Stimulated activated CD8-positive, alpha-beta memory T cell treated with anti-CD3 and anti-CD28 coated beads, Interleukin-15, amount 100 ng/mL, for 1 hour (primary cell): ENCODE results near the gene SMIM7.
A peak's percentile ranks its signal among the peaks of the same experiment; 100 is the strongest.
"Not testable (repeated sequence)": the region's sequence is repeated elsewhere in the genome, so short reads cannot be mapped to it uniquely, and the experiment has no call there.

Source experiments
- DNase-seq: peaks from one replicate; pipeline ENCODE4 v3.0.0-alpha.2; 2020; ENCODE audit warnings: low read depth

Gene SMIM7

DNA sequence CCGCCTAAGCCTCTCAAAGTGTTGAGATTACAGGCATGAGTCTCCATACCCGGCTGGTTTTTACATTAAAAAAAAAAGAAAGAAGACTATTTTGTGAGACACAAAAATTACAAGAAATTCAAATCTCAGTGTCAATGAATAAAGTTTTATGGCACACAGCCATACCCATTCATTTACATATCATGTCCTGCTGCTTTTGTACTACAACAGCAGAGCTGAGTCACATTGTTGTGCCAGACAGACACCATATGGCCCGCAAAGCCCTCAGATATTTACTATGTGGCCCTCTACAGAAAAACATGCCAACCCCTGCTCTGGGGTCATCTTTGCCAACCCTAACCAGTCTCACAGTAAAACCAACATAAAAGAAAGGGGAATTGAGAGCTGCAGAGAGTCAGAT lies 5.3 kb downstream of the SMIM7 start:
- no peak for DNase-seq

DNA sequence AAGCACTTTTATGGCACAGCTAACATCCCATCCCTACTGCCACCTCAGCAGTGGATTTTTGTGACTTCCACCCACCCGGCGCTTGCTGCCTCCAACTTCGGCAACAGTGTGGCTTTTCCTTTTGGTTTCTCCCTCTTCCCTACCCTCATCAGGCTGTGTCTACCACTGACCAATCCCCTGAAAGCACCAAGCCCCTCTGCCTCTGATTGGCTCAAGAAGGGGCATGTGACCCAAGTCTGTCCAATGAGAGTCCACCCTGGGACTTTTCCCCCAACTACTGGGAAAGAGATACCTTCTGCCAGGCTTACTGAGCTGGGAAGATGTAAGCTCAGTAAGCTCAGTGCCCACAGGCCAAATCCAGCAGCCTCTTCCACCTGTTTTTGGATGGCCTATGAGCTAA lies 5.8 kb downstream of the SMIM7 start:
- DNase-seq: no peak

DNA sequence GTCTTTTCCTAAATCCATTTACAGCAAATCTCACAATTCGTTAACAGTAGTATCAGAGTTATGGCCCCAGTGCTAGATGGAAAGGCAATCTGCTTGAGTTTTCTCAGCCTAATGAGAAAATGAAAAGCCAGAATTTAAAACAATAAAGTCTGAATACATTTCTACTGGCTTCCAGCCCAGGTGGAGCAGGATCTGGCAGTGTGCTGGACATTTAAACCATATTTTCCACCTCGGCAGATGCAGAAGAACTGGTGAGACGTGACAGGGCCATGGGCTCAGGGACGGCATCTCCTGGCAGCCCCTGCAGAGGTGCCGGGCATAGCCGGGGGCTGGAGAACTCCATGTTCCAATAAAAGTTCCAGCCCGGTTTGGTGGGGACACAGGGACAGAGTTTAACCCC lies 7.1 kb downstream of the SMIM7 start:
- DNase-seq: no peak

DNA sequence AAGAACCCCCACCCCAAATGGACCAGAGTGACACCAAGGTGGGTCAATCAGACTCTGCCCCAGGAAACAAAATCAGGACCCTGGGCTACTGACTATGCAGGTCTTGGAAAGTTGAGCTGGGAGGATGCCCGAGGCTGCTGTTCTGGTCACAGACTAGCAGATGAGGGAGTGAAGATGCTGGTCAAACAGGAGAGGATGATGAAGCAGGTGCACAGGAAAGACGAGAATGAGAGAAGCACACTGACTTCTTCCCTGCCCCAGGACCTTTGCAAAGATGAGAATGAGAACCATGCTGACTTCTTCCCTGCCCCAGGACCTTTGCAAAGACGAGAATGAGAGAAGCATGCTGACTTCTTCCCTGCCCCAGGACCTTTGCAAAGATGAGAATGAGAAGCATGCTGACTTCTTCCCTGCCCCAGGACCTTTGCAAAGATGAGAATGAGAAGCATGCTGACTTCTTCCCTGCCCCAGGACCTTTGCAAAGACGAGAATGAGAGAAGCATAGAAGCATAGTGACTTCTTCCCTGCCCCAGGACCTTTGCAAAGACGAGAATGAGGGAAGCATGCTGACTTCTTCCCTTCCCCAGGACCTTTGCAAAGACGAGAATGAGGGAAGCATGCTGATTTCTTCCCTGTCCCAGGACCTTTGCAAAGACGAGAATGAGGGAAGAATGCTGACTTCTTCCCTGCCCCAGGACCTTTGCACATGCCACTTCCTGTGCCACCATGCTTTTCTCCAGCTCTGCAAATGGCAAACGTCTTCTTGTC lies 8.3 kb downstream of the SMIM7 start:
- not testable (repeated sequence) for DNase-seq

DNA sequence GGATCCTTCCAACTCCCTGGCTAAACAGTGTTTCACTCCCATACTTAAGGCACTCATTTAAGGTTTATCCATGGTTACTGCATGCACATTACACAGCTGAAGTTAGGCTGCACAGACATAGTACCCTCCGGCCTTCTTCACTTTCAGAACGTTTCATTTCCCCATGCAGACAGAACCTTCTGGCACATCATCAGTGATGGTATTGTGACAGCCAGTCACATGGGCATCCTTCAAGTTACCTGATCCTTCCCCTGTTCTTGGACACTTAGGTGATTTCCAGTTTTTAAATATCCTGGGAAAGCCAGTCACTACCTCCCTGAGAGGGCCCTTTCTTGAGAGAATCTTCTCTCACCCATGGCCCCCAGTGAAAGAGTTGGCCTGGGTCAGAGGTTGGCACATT lies 9.1 kb downstream of the SMIM7 start:
- DNase-seq: no peak

DNA sequence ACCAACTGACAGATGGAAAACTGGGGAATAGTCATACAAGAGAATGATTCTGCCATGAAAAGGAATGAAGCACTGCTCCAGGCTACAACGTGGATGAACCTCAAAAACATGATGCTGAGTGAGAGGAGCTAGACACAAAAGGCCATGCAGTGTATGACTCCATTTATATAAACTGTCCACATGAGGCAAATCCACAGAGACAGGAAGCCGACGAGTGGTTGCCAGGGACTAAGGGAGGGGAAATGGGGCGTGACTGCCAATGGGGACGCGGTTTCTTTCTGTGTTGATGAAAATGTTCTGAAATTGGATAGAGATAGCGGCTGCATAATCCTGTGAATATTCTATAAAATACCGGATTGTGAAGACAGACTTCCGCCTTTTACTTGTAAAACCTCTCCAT lies 10.2 kb downstream of the SMIM7 start:
- DNase-seq: no peak

DNA sequence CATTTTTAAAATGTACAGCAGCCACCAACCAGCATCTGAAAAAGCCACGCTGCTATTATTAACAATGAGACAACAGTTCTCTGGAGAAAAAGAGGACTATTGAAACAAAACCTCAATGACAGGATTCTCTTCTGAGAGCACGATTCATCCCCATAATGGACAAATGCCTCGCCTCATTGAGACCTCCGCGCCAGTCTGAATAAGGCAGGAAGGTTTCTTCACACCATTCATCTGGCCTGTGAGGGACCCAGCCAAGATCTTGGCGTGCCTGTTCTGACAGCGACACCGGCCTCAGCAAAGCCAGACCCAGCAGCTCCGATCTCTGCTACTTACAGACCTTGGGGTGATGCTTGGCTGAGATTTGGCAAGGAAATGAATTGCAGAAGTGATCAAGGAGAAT lies 14.8 kb downstream of the SMIM7 start:
- no peak for DNase-seq

DNA sequence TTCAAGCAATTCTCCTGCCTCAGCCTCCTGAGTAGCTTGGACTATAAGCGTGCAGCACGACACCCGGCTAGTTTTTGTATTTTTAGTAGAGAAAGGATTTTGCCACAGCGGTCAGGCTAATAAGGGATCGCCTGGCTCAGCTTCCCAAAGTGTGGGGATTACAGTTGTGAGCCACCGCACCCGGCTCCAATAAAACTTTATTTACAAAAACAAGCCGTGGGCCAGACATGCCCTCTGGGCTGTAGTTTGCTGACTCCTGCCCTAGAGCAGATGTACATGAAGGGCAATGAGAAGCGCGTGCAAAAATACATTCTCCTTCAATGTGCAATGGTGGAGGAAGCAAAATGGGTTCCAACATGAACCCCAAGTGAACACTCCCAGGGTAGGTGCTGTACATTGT lies 18.2 kb downstream of the SMIM7 start:
- no peak for DNase-seq

DNA sequence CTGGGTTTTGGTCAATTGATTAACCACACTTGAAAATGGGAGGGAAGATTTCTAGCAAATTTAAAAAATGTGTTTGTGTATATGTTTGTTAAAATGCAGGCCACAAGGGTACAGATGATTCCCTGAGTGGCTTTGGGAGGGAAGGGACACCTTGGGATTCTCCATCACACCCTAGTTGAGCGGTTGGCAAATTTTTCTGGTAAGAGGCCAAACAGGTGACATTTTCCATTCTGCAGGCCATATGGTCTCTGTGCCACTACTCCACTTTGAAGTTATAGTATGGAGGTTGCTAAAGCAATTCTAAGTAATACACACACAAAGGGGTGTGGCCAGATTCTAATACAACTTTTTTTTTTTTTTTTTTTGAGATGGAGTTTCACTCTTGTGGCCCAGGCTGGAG lies 19.0 kb downstream of the SMIM7 start:
- DNase-seq: no peak

DNA sequence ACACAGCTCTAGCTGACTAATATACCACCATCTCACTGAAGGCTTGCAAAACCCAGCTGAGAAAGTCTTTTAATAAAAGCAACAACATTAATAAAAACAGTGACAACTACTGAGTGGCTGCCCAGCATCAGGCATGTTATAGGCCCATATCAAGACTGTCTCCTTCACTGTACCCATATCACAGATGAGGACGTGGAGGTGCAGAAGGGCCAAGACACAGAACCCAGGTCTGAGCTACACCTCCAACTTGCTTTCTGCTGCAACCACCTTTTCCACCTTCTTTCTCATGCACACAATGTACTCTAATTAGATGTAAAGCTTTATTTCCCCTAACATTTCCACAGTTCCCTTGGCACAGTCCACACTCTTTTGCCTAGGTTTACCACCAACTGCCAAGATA lies 21.3 kb downstream of the SMIM7 start:
- no peak for DNase-seq

DNA sequence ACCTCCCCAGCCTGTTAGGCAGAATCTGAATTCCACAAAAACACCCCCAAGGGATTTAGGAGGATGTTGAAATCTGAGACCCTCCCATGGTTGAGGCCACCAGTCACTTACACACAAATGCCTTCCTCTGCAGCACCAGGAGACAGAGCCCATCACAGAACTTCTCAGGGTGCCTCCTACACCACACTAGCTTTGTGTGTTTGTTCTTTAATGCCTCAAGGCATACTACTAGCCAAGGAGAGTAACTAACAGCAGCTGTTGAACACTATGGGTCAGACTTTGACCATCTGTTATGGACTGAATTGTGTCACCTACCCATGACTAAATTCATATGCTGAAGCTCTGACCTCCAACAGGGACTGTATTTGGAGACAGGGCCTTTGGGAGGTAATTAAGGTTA lies 22.4 kb downstream of the SMIM7 start:
- no peak for DNase-seq

DNA sequence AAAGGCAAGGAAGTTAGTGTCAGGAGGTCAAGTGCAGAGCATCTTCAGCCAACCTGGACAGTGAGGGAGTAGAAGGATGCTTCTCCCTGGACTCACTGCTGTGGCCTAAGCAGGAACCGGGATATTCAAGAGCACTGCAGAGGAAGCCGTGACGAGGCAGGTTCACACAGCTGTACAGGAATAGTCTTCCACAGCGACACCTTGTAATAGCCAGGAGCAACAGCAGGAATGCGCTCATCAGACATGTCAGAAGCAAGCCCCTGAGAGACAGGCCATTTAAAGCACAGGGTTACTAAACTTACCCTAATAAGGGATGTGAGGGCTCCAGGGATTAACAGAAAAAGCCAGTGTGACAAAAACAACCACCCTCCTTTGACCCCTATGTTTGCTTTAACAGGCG lies 28.5 kb downstream of the SMIM7 start:
- no peak for DNase-seq

DNA sequence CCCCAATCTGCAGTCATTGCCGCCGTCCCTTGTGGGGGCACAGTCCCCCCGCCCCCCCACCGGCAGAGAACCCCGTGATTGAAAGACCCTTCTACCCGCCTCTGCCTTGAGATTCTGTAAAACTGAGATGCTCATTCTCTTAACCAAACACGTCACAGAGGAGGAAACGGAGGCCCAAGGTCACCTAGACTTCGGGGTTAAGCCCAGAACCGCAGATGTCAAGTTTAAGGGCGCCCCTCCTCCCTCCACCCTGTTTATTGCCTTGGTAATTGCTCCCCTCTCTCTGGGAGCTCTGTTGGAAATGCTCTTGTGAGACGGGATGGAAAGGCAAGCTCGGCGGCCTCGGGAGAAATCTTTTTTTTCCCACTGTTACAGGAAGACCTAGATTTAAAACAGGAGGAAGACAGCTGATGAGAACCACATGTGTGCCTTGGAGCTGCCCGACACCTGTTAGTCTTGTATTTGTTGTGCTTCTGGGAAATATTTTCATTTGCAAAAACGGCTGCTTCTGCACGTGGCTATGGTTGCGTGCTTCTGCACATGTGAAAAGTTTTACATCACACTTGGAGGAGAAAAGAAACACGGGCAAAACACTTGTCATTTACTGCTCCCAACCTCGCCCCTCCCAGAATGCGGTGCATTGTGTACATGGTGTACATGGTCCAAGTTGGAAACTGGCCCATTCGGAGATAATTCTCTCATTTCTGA lies 30.8 kb downstream of the SMIM7 start:
- DNase-seq: no peak

DNA sequence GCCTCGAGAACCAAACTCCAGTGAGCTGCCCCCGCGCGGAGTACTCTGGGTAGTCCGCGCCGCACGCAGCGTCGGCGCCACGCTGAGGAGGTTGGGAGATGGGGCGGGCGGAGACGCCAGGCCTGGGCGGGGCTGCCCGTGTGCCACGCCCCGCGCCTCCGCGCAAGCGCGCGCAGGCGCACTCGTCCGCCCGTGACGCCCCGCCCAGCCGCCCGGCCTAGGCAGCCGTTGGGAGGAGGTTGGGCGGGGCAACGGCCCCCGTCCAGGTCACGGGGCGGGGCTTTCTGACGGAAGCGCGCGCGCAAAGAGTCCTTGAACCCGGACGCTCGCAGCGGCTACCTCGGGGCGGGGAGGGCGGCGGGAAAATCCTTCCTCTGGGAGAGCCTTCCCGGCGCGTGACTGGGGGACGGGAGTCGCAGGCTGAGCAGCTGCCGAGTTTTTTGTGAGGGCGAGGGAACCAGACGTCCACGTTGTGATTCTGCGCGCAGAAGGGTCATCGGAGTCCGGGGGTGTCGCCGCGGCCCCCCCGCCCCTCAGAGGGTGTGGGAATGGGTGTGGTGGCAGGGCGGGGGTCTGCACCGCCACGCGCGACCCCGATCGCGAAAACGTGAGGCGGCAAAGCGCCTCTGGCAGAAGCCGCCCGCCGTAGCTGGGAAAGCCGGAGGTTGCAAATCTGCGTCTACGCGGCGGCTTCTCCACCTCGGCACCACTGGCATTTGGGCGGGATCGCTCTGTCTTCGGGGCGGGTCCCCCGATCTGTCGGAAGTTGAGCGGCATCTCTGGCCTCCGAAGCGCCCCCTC lies 31.6 kb downstream of the SMIM7 start, which contains the start of gene MED26:
Gene MED26 (minus strand): TSS at position 22 of the 801 bp plus-strand sequence. CDS start 261 bp downstream, outside the sequence.
- peak; percentile 87 for DNase-seq

DNA sequence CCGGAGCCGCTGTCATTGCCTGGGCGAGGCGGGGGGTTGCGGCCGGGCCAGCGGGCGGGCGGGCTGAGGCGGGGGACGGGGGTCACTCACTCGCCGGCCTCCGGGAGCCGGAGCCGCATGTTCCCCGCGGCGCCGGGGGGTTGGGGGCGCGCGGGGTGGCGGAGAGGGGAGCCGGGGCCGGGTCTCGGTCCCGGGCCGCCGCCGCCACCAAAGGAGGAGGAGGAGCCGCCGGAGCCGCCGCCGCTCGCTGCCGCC lies 32.1 kb downstream of the SMIM7 start:
- no peak for DNase-seq

DNA sequence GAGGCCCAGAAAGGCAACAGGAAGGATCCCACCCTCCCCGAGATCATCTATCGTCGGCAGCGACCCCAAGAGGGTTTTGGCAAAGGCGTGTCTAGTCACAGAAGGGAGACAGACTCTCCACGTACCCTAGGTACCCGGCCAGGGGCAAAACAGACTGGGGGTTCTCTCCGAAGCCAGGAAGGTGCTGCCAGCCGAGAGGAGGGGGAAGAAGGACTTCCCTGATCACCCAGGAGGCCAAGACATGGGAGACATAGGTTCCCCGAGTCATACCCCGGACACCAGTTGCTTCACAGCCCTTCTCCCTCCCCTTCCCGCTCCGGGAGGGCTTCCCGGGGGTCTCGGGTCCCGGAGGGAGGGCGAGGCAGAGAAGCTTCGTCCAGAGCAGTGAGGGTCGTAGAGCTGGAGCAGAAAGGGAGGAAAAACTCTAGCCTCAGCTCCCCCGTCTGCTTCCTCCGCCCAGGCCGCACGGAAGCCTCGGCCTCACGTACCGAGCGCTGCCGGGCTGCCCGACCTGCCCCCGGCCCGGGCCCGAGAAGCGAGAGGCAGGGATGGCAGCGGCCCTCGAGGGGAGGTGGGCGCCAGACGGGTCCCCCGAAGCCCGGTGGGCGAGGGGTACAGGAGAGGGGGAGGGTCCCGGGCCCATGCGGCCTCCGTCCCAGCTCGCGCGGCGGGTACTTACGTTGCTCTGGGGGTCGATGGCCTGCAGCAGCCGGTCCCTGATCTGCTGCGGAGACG lies 32.6 kb downstream of the SMIM7 start:
- no peak for DNase-seq

DNA sequence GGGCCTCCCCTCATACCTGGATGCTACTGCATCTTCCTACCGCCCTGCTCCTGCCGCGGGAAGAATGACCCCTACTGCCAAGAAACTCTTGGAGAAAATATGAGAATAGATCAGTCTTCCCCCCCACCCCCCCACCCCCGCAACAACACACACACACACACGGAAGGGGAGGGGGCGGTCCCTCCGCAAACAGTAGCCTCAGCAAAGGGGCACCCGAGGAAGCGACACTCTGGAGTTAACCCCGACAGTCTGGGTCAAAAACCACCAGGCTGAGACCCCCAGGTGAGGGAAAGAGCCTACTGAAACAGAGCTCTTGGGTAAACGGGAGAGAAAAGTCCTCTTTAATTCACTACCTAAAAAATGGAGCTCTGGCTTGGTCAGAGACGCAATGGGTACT lies 33.1 kb downstream of the SMIM7 start:
- DNase-seq: no peak

DNA sequence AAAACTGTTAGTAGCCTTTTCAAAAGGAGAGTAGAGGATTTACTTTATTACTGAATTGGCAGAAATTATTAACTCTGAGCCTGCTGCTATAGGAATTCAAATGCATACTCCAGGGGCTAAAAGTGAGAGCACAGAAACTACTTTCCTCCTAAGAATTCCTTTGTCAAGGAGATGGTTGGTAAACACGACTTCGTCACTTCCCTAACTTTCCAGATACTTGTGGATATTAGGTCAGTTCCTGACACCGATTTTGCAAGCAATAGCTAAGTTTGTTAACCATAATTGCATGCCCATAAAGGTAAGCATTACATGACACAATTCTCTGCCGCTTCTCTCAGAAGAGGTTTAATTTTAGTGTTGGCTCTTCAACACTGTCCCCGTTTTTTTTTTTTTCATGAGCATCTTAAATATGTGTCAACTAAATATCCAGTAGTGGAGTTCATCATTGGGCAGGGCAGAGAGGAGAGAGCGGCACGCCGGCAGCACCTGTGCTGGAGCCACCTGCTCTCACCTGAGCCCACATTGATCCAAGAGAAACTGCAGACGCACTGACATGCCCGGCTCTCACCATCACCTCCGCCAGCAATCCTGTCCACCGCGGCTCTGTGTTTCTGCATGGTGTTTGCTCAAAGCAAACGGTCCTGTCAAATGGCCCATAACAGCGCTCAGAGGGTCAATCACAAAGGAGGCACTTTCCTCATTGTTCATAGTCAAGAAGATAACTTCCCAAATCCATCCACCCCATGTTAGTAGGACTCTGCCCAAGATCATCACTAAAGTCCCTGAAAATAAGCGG lies 34.6 kb downstream of the SMIM7 start:
- no peak for DNase-seq

DNA sequence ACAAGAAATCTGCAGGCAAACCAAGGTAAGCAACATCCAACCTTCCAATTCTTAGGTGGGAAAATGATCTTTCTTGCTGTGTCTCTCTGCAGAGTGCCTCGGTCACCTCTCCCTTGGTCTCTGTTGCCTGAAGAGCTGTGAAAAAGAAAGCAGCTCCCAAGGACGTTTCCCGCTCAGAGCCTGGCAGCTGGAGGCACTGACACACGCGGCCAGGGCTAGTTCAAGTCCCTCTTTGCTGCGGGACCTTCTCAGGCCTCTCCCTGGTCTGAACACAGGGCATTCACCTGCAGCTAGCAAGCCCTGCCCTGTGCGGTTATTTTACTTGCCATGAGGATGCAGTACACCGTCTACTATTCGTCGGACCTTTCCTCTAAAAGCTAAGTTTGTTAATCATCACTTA lies 35.7 kb downstream of the SMIM7 start:
- DNase-seq: no peak

DNA sequence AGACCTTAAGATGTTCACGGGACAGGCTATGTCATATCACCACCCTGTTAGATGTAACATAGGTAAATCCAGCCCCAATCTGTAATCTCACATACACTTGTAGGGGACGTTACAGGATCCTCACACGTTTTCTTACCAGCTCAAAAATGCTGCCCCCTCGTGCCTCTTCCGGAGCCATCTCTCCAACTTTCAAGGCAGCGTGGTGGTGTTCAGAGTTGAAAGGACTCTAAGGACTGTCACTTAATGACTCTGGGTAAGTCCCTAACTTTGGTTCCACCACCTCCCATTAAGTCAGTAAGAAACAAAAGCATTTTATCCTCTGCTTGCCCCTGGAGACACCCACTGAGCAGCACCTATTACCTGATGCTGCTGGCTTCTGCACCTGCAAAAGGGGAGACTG lies 36.4 kb downstream of the SMIM7 start:
- no peak for DNase-seq

DNA sequence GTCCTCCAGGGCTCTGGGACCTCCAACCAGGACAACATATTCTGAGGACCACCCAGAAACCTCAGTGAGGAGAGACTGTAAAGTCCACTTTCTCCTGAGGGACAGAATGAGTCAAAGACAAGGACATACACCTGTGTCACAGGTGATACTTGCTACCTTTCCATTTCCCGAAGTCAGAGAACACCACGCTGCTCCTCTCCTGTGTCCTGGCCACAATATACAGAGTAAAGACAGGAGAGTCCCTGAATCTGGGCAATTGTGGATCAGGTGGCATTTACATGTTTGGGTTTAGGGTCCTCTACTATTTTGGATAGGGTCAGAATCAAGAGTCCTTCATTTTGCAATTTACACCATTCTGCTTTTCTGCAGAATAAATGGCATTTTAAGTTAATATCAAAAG lies 36.9 kb downstream of the SMIM7 start:
- DNase-seq: no peak
